Activated B cell treated with CpG ODN at 0.5 μM for 24 hours (primary cell): Measurements from ENCODE around the gene HPCA. TPM values are rescaled to one million over a fixed set of nuclear protein-coding genes. Genes with fewer than 3 reads are reported as not detected.

ENCODE experiments used
- ATAC-seq: fragments of 200-7000 bp; cut with Tn5 transposase; one replicate; pipeline ENCODE4 v1.10.0; 2021; ENCODE audit warnings: low read depth, mild to moderate bottlenecking, moderate library complexity
- CTCF ChIA-PET: fragments of 350-600 bp; sonication (Branson Sonifier 250); formaldehyde crosslinking; loops from one replicate; lab custom pipeline; 2021; ENCODE audit warnings: antibody characterized with exemption; lab: Charles Lee
- POLR2A ChIA-PET: fragments of 350-600 bp; sonication (Branson Sonifier 250); formaldehyde crosslinking; loops from one replicate; lab custom pipeline; 2021; ENCODE audit warnings: antibody characterized with exemption; lab: Charles Lee
- DNase-seq: peaks from one replicate; pipeline ENCODE4 v3.0.0; 2022
- H3K27ac Mint-ChIP-seq: one replicate; pipeline ENCODE4 v1.8.0; 2020; ENCODE audit warnings: mixed read lengths
- H3K27me3 Mint-ChIP-seq: one replicate; pipeline ENCODE4 v1.8.0; 2021; ENCODE audit warnings: mixed read lengths
- H3K36me3 Mint-ChIP-seq: one replicate; pipeline ENCODE4 v1.8.0; 2021; ENCODE audit warnings: low read depth, mixed read lengths
- H3K4me1 Mint-ChIP-seq: one replicate; pipeline ENCODE4 v1.8.0; 2021; ENCODE audit warnings: mixed read lengths
- H3K4me3 Mint-ChIP-seq: one replicate; pipeline ENCODE4 v1.8.0; 2020; ENCODE audit warnings: mild to moderate bottlenecking, mixed read lengths
- H3K9me3 Mint-ChIP-seq: one replicate; pipeline ENCODE4 v1.8.0; 2020; ENCODE audit warnings: mixed read lengths
- intact Hi-C: fragments of 100-400 bp; cut with micrococcal nuclease; formaldehyde crosslinking; loops from one replicate; pipeline ENCODE4 v1.15.1; 2024
- total RNA-seq: library from RNA; stranded (reverse); gene quantifications from 2 replicates; pipeline ENCODE4 v1.2.3, GENCODE V29; 2022
- TF ChIP-seq, protein P1 (sequence below): fragments of 200-600 bp; IDR thresholded peaks from one replicate; pipeline ENCODE4 v1.8.0; 2022; ENCODE audit warnings: antibody characterized with exemption, mild to moderate bottlenecking

HPCA gene
- total RNA-seq, 1 donor from 2014 or later = not detected

DNA sequence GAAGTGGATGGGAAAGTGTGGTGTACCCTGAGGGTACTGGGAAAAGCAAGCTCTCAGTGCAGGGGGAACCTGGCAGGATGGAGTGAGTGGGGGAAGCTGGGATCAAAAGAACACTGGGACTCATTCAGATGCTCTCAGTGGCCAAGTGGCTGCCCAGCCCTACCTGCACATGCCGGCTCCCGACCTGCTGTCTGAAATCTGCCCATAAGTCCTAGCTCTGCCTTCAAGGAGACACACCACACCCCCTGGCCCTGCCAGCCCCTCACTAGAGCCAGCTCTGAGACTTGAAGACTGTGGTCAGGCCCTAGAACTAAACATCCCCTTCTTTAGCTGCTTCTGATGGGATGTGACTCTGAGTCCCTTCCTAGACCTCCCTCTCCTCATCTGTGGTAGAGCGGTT lies 12.7 kb downstream of the HPCA start:
- no peak for ATAC-seq
- DNase-seq = no peak
- intact Hi-C loops = no loop called here
- no peaks in the 10 kb centered on the region for H3K9me3 Mint-ChIP-seq
- peaks cover 39% of the 10 kb centered on the region for H3K27me3 Mint-ChIP-seq
- CTCF ChIA-PET = no interaction called here
- no peak overlapping the region for H3K4me3 Mint-ChIP-seq
- no peaks in the 10 kb centered on the region for H3K36me3 Mint-ChIP-seq
- no peak overlapping the region for H3K27ac Mint-ChIP-seq
- H3K4me1 Mint-ChIP-seq = peaks cover 8% of the 10 kb centered on the region
- POLR2A ChIA-PET = no interaction called here
- TF ChIP-seq, protein P1, sequence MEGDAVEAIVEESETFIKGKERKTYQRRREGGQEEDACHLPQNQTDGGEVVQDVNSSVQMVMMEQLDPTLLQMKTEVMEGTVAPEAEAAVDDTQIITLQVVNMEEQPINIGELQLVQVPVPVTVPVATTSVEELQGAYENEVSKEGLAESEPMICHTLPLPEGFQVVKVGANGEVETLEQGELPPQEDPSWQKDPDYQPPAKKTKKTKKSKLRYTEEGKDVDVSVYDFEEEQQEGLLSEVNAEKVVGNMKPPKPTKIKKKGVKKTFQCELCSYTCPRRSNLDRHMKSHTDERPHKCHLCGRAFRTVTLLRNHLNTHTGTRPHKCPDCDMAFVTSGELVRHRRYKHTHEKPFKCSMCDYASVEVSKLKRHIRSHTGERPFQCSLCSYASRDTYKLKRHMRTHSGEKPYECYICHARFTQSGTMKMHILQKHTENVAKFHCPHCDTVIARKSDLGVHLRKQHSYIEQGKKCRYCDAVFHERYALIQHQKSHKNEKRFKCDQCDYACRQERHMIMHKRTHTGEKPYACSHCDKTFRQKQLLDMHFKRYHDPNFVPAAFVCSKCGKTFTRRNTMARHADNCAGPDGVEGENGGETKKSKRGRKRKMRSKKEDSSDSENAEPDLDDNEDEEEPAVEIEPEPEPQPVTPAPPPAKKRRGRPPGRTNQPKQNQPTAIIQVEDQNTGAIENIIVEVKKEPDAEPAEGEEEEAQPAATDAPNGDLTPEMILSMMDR = no peak

GRCh38 chr1:32899586-32900296 lies 13.4 kb downstream of the HPCA start:
- TF ChIP-seq, protein P1 = no peak
- peaks cover 8% of the 10 kb centered on the region for H3K4me1 Mint-ChIP-seq
- intact Hi-C loops = no loop called here
- ChIA-PET POLR2A (no interaction called here), CTCF (no interaction called here)
- no peaks in the 10 kb centered on the region for H3K9me3 Mint-ChIP-seq
- DNase-seq (no peak), ATAC-seq (no peak)
- H3K27me3 Mint-ChIP-seq = peaks cover 39% of the 10 kb centered on the region
- no peaks in the 10 kb centered on the region for H3K36me3 Mint-ChIP-seq
- H3K4me3 Mint-ChIP-seq = no peak overlapping the region
- no peak overlapping the region for H3K27ac Mint-ChIP-seq

DNA sequence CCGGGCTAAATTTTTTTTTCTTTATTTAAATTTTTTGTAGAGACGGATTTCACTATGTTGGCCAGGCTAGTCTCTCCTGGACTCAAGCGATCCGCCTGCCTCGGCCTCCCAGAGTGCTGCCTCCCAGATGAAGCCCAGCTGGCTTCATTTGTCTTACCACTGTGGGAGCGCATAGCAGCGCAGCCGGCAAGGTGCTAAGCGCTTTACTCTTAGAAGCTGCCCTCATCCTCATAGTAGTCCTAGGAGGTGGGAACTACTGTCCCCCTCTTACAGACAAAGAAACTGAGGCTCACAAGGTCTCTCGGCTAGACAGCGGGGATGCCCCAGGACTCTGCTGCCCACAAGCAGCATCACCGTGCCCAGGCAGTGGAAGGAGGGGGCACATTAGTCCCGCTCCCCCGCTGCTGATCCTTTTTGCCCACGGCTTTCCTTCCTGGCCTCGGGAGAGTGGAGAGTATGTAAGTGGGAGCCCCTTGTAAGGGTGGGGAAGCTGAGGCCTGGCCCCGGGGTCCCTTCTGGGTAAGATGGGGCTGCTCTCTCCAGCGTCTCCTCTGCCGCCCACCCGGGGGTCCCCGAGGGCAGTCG lies 14.2 kb downstream of the HPCA start:
- intact Hi-C loops = no loop called here
- ATAC-seq = no peak
- H3K36me3 Mint-ChIP-seq = no peaks in the 10 kb centered on the region
- ChIA-PET POLR2A (no interaction called here), CTCF (no interaction called here)
- peaks cover 8% of the 10 kb centered on the region for H3K4me1 Mint-ChIP-seq
- DNase-seq = no peak
- H3K4me3 Mint-ChIP-seq = peak overlapping the region; percentile 63
- H3K27ac Mint-ChIP-seq = no peak overlapping the region
- TF ChIP-seq, protein P1 = no peak
- no peaks in the 10 kb centered on the region for H3K9me3 Mint-ChIP-seq
- H3K27me3 Mint-ChIP-seq = peaks cover 37% of the 10 kb centered on the region

GRCh38 chr1:32900956-32901822 lies 14.9 kb downstream of the HPCA start, which contains the start of gene TMEM54:
TMEM54 (minus strand) TSS chr1:32901389; CDS start chr1:32901238, 151 bp downstream.
- POLR2A ChIA-PET = no interaction called here
- H3K27ac Mint-ChIP-seq = no peak within 1 kb of the TSS
- H3K27me3 Mint-ChIP-seq = peaks cover 34% of the 10 kb centered on the region
- ATAC-seq (peak; percentile 70), DNase-seq (no peak)
- TF ChIP-seq, protein P1 = no peak
- CTCF ChIA-PET = no interaction called here
- peaks cover 8% of the 10 kb centered on the region for H3K4me1 Mint-ChIP-seq
- H3K36me3 Mint-ChIP-seq = no peaks in the 10 kb centered on the region
- intact Hi-C loops = no loop called here
- no peaks in the 10 kb centered on the region for H3K9me3 Mint-ChIP-seq
- peak within 1 kb of the TSS; percentile 78 for H3K4me3 Mint-ChIP-seq
